DMS114 treated with DMSO at 0.1 percent for 48 hours (cell line): ENCODE measurements around the gene BLOC1S1.

ENCODE experiments used
- DNase-seq: peaks from one replicate; lab custom pipeline; 2025; ENCODE audit not compliant: unreplicated experiment; lab: John Stamatoyannopoulos, UW

Gene BLOC1S1

GRCh38 chr12:55694188-55694515 lies 21.7 kb upstream of the BLOC1S1 start:
- no peak for DNase-seq

- no peak for DNase-seq
These were observed 21.2 kb upstream of the BLOC1S1 start for GRCh38 chr12:55694651-55695050.

- no peak for DNase-seq
These were observed 20.5 kb upstream of the BLOC1S1 start for GRCh38 chr12:55695349-55695748.

GRCh38 chr12:55696141-55696540 lies 19.7 kb upstream of the BLOC1S1 start:
- DNase-seq = no peak

- no peak for DNase-seq
These were observed 18.9 kb upstream of the BLOC1S1 start for GRCh38 chr12:55696796-55697462.

GRCh38 chr12:55697686-55698085 lies 18.2 kb upstream of the BLOC1S1 start:
- no peak for DNase-seq

GRCh38 chr12:55698241-55698955 lies 17.4 kb upstream of the BLOC1S1 start:
- DNase-seq = no peak

- no peak for DNase-seq
These were observed 16.9 kb upstream of the BLOC1S1 start for GRCh38 chr12:55698965-55699364.

GRCh38 chr12:55699471-55700055 lies 16.3 kb upstream of the BLOC1S1 start:
- no peak for DNase-seq

- DNase-seq = no peak
These were observed 15.4 kb upstream of the BLOC1S1 start for GRCh38 chr12:55700255-55701018.

- DNase-seq = no peak
These were observed 13.0 kb upstream of the BLOC1S1 start for GRCh38 chr12:55702861-55703260.

GRCh38 chr12:55703288-55703687 lies 12.6 kb upstream of the BLOC1S1 start:
- no peak for DNase-seq

- DNase-seq = no peak
These were observed 11.7 kb upstream of the BLOC1S1 start for GRCh38 chr12:55703901-55704761.

GRCh38 chr12:55704824-55705718 lies 10.8 kb upstream of the BLOC1S1 start:
- no peak for DNase-seq

GRCh38 chr12:55705782-55706402 lies 10.0 kb upstream of the BLOC1S1 start:
- DNase-seq = no peak

- no peak for DNase-seq
These were observed 9.2 kb upstream of the BLOC1S1 start for GRCh38 chr12:55706568-55707218.

- DNase-seq = no peak
These were observed 8.6 kb upstream of the BLOC1S1 start for GRCh38 chr12:55707219-55707671.

- DNase-seq = peak; percentile 42
These were observed 7.8 kb upstream of the BLOC1S1 start, which contains the start of gene ITGA7 for GRCh38 chr12:55707841-55708694. Gene ITGA7 (minus strand): TSS chr12:55707904. CDS start chr12:55707682, 222 bp downstream.
